ENCODE measurements around the gene B3GAT1.

B3GAT1 gene

GRCh38 chr11:134356656-134357544, 55.1 kb downstream of the B3GAT1 start:
- Histone ChIP-seq H3K9ac (ENCODE audit: low read length) (no peak overlapping the region), H3K27me3 (ENCODE audit: control insufficient read depth, insufficient read depth, low read length) (peaks cover 7% of the 10 kb centered on the region), H3K9me3 (ENCODE audit: control insufficient read depth, low read depth, low read length) (no peaks in the 10 kb centered on the region), H3K4me1 (ENCODE audit: control insufficient read depth, low read depth, low read length) (no peaks in the 10 kb centered on the region), H3K36me3 (ENCODE audit: control insufficient read depth, low read depth, low read length) (no peaks in the 10 kb centered on the region), H3K27ac (ENCODE audit: low read length) (no peak overlapping the region), H3K4me3 (ENCODE audit: low read length) (no peak overlapping the region)

GRCh38 chr11:134355656-134356055, 56.4 kb downstream of the B3GAT1 start:
- no peaks in the 10 kb centered on the region for H3K4me1 ChIP-seq (ENCODE audit: control insufficient read depth, low read depth, low read length)
- H3K27me3 ChIP-seq (ENCODE audit: control insufficient read depth, insufficient read depth, low read length), result peaks cover 7% of the 10 kb centered on the region
- H3K27ac ChIP-seq (ENCODE audit: low read length), result no peak overlapping the region
- no peaks in the 10 kb centered on the region for H3K9me3 ChIP-seq (ENCODE audit: control insufficient read depth, low read depth, low read length)
- no peak overlapping the region for H3K9ac ChIP-seq (ENCODE audit: low read length)
- H3K4me3 ChIP-seq (ENCODE audit: low read length), result no peak overlapping the region
- no peaks in the 10 kb centered on the region for H3K36me3 ChIP-seq (ENCODE audit: control insufficient read depth, low read depth, low read length)

GRCh38 chr11:134355136-134355535, 56.9 kb downstream of the B3GAT1 start:
- Histone ChIP-seq H3K27ac (ENCODE audit: low read length) (no peak overlapping the region), H3K9ac (ENCODE audit: low read length) (no peak overlapping the region), H3K36me3 (ENCODE audit: control insufficient read depth, low read depth, low read length) (no peaks in the 10 kb centered on the region), H3K9me3 (ENCODE audit: control insufficient read depth, low read depth, low read length) (no peaks in the 10 kb centered on the region), H3K4me1 (ENCODE audit: control insufficient read depth, low read depth, low read length) (no peaks in the 10 kb centered on the region), H3K27me3 (ENCODE audit: control insufficient read depth, insufficient read depth, low read length) (peaks cover 7% of the 10 kb centered on the region), H3K4me3 (ENCODE audit: low read length) (no peak overlapping the region)

- Histone ChIP-seq H3K4me3 (ENCODE audit: low read length) (no peak overlapping the region), H3K27me3 (ENCODE audit: control insufficient read depth, insufficient read depth, low read length) (no peaks in the 10 kb centered on the region), H3K4me1 (ENCODE audit: control insufficient read depth, low read depth, low read length) (peaks cover 11% of the 10 kb centered on the region), H3K9me3 (ENCODE audit: control insufficient read depth, low read depth, low read length) (no peaks in the 10 kb centered on the region), H3K9ac (ENCODE audit: low read length) (no peak overlapping the region), H3K36me3 (ENCODE audit: control insufficient read depth, low read depth, low read length) (no peaks in the 10 kb centered on the region), H3K27ac (ENCODE audit: low read length) (no peak overlapping the region)
These were observed 59.9 kb downstream of the B3GAT1 start for GRCh38 chr11:134352111-134352510.

GRCh38 chr11:134350381-134350780, 61.7 kb downstream of the B3GAT1 start:
- H3K9me3 ChIP-seq (ENCODE audit: control insufficient read depth, low read depth, low read length), result no peaks in the 10 kb centered on the region
- H3K27me3 ChIP-seq (ENCODE audit: control insufficient read depth, insufficient read depth, low read length), result no peaks in the 10 kb centered on the region
- H3K27ac ChIP-seq (ENCODE audit: low read length), result no peak overlapping the region
- peaks cover 11% of the 10 kb centered on the region for H3K4me1 ChIP-seq (ENCODE audit: control insufficient read depth, low read depth, low read length)
- no peaks in the 10 kb centered on the region for H3K36me3 ChIP-seq (ENCODE audit: control insufficient read depth, low read depth, low read length)
- H3K9ac ChIP-seq (ENCODE audit: low read length), result no peak overlapping the region
- no peak overlapping the region for H3K4me3 ChIP-seq (ENCODE audit: low read length)

GRCh38 chr11:134349802-134350355, 62.2 kb downstream of the B3GAT1 start:
- H3K4me3 ChIP-seq (ENCODE audit: low read length), result no peak overlapping the region
- no peaks in the 10 kb centered on the region for H3K36me3 ChIP-seq (ENCODE audit: control insufficient read depth, low read depth, low read length)
- no peak overlapping the region for H3K27ac ChIP-seq (ENCODE audit: low read length)
- H3K9me3 ChIP-seq (ENCODE audit: control insufficient read depth, low read depth, low read length), result no peaks in the 10 kb centered on the region
- peaks cover 11% of the 10 kb centered on the region for H3K4me1 ChIP-seq (ENCODE audit: control insufficient read depth, low read depth, low read length)
- no peaks in the 10 kb centered on the region for H3K27me3 ChIP-seq (ENCODE audit: control insufficient read depth, insufficient read depth, low read length)
- H3K9ac ChIP-seq (ENCODE audit: low read length), result no peak overlapping the region

- Histone ChIP-seq H3K4me3 (ENCODE audit: low read length) (no peak overlapping the region), H3K27me3 (ENCODE audit: control insufficient read depth, insufficient read depth, low read length) (no peaks in the 10 kb centered on the region), H3K9ac (ENCODE audit: low read length) (no peak overlapping the region), H3K4me1 (ENCODE audit: control insufficient read depth, low read depth, low read length) (peaks cover 11% of the 10 kb centered on the region), H3K36me3 (ENCODE audit: control insufficient read depth, low read depth, low read length) (no peaks in the 10 kb centered on the region), H3K27ac (ENCODE audit: low read length) (no peak overlapping the region), H3K9me3 (ENCODE audit: control insufficient read depth, low read depth, low read length) (no peaks in the 10 kb centered on the region)
These were observed 62.8 kb downstream of the B3GAT1 start for GRCh38 chr11:134349109-134349801.

GRCh38 chr11:134347441-134347840, 64.6 kb downstream of the B3GAT1 start:
- H3K4me1 ChIP-seq (ENCODE audit: control insufficient read depth, low read depth, low read length), result peaks cover 11% of the 10 kb centered on the region
- no peaks in the 10 kb centered on the region for H3K36me3 ChIP-seq (ENCODE audit: control insufficient read depth, low read depth, low read length)
- H3K4me3 ChIP-seq (ENCODE audit: low read length), result no peak overlapping the region
- H3K9me3 ChIP-seq (ENCODE audit: control insufficient read depth, low read depth, low read length), result no peaks in the 10 kb centered on the region
- H3K9ac ChIP-seq (ENCODE audit: low read length), result no peak overlapping the region
- no peaks in the 10 kb centered on the region for H3K27me3 ChIP-seq (ENCODE audit: control insufficient read depth, insufficient read depth, low read length)
- no peak overlapping the region for H3K27ac ChIP-seq (ENCODE audit: low read length)

- H3K4me3 ChIP-seq (ENCODE audit: low read length), result no peak overlapping the region
- no peaks in the 10 kb centered on the region for H3K36me3 ChIP-seq (ENCODE audit: control insufficient read depth, low read depth, low read length)
- H3K27me3 ChIP-seq (ENCODE audit: control insufficient read depth, insufficient read depth, low read length), result no peaks in the 10 kb centered on the region
- no peak overlapping the region for H3K9ac ChIP-seq (ENCODE audit: low read length)
- peaks cover 11% of the 10 kb centered on the region for H3K4me1 ChIP-seq (ENCODE audit: control insufficient read depth, low read depth, low read length)
- no peaks in the 10 kb centered on the region for H3K9me3 ChIP-seq (ENCODE audit: control insufficient read depth, low read depth, low read length)
- no peak overlapping the region for H3K27ac ChIP-seq (ENCODE audit: low read length)
These were observed 65.1 kb downstream of the B3GAT1 start for GRCh38 chr11:134346976-134347350.

- Histone ChIP-seq H3K27me3 (ENCODE audit: control insufficient read depth, insufficient read depth, low read length) (no peaks in the 10 kb centered on the region), H3K36me3 (ENCODE audit: control insufficient read depth, low read depth, low read length) (no peaks in the 10 kb centered on the region), H3K4me1 (ENCODE audit: control insufficient read depth, low read depth, low read length) (peaks cover 11% of the 10 kb centered on the region), H3K27ac (ENCODE audit: low read length) (no peak overlapping the region), H3K4me3 (ENCODE audit: low read length) (no peak overlapping the region), H3K9me3 (ENCODE audit: control insufficient read depth, low read depth, low read length) (no peaks in the 10 kb centered on the region), H3K9ac (ENCODE audit: low read length) (no peak overlapping the region)
These were observed 65.7 kb downstream of the B3GAT1 start for GRCh38 chr11:134346101-134346975.

GRCh38 chr11:134345237-134345550, 66.8 kb downstream of the B3GAT1 start:
- H3K4me1 ChIP-seq (ENCODE audit: control insufficient read depth, low read depth, low read length), result peaks cover 11% of the 10 kb centered on the region
- no peak overlapping the region for H3K9ac ChIP-seq (ENCODE audit: low read length)
- no peaks in the 10 kb centered on the region for H3K27me3 ChIP-seq (ENCODE audit: control insufficient read depth, insufficient read depth, low read length)
- no peaks in the 10 kb centered on the region for H3K36me3 ChIP-seq (ENCODE audit: control insufficient read depth, low read depth, low read length)
- H3K4me3 ChIP-seq (ENCODE audit: low read length), result no peak overlapping the region
- H3K9me3 ChIP-seq (ENCODE audit: control insufficient read depth, low read depth, low read length), result no peaks in the 10 kb centered on the region
- no peak overlapping the region for H3K27ac ChIP-seq (ENCODE audit: low read length)

Data from iPS-18a (cell line).